Calu3 (cell line): ENCODE results near the gene ELOVL5. TPM values are rescaled to one million over a fixed set of nuclear protein-coding genes. Genes with fewer than 3 reads are reported as not detected.

Experiments used
- BruUV-seq: library from RNA; stranded (reverse); fragments of 400-500 nt; replicated peaks from 2 replicates; lab custom pipeline; 2021; lab: Mats Ljungman, UMichigan
- CTCF ChIA-PET: fragments of 300-600 bp; sonication (Branson Sonifier 250); formaldehyde crosslinking; loops from one replicate; lab custom pipeline; 2022; ENCODE audit warnings: antibody characterized with exemption; lab: Charles Lee
- DNase-seq: peaks from one replicate; pipeline ENCODE4 v3.0.0; 2022
- H3K27ac Mint-ChIP-seq: one replicate; pipeline ENCODE4 v1.8.0; 2022; ENCODE audit warnings: mixed read lengths; ENCODE audit not compliant: unreplicated experiment
- H3K27me3 Mint-ChIP-seq: one replicate; pipeline ENCODE4 v1.8.0; 2022; ENCODE audit warnings: mixed read lengths; ENCODE audit not compliant: unreplicated experiment
- H3K36me3 Mint-ChIP-seq: one replicate; pipeline ENCODE4 v1.8.0; 2022; ENCODE audit warnings: mild to moderate bottlenecking, moderate library complexity, mixed read lengths; ENCODE audit not compliant: insufficient read depth, unreplicated experiment
- H3K4me1 Mint-ChIP-seq: one replicate; pipeline ENCODE4 v1.8.0; 2022; ENCODE audit warnings: mild to moderate bottlenecking, low read depth, mixed read lengths; ENCODE audit not compliant: unreplicated experiment
- H3K4me3 Mint-ChIP-seq: one replicate; pipeline ENCODE4 v1.8.0; 2022; ENCODE audit warnings: mild to moderate bottlenecking, low read depth, moderate library complexity, mixed read lengths; ENCODE audit not compliant: unreplicated experiment
- H3K9me3 Mint-ChIP-seq: one replicate; pipeline ENCODE4 v1.8.0; 2022; ENCODE audit warnings: low read depth, mixed read lengths; ENCODE audit not compliant: unreplicated experiment
- intact Hi-C: fragments of 100-400 bp; cut with micrococcal nuclease; formaldehyde crosslinking; loops from one replicate; pipeline ENCODE4 v1.10.0; 2022; ENCODE audit not compliant: unreplicated experiment
- total RNA-seq: library from RNA; stranded (reverse); gene quantifications from 2 replicates; pipeline ENCODE4 v1.2.3, GENCODE V29; 2022
- TF ChIP-seq, protein P1 (sequence below): fragments of 200-600 bp; IDR thresholded peaks from one replicate; pipeline ENCODE4 v1.8.0; 2022; ENCODE audit warnings: antibody characterized with exemption; ENCODE audit not compliant: unreplicated experiment

Gene ELOVL5
- total RNA-seq, 1 experiment from 2014 or later = 114 TPM

DNA sequence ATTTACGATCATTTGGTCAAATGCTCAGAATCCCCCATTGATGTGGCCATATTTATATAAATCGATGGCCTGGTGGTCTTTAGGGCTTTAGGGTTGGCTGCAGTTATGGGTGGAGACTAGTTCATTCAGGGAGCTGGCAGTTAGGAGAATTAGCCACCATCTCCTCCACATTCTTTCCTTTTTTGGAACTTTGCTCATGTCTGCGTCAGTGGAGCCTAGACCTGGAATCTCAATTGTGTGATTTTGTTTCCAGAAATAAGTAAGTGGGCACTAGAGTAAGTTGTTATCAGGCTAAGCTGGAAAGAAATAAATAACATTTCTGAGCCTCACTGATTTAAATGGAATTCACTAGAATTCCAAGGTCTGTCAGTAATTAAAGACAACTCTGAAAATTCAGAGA, 29.0 kb upstream of the ELOVL5 start:
- intact Hi-C loops = no loop called here
- no peak overlapping the region for H3K4me3 Mint-ChIP-seq
- DNase-seq = no peak
- H3K36me3 Mint-ChIP-seq = no peaks in the 10 kb centered on the region
- H3K4me1 Mint-ChIP-seq = no peaks in the 10 kb centered on the region
- CTCF ChIA-PET = no interaction called here
- no peak overlapping the region for H3K27ac Mint-ChIP-seq
- no peaks in the 10 kb centered on the region for H3K9me3 Mint-ChIP-seq
- TF ChIP-seq, protein P1, sequence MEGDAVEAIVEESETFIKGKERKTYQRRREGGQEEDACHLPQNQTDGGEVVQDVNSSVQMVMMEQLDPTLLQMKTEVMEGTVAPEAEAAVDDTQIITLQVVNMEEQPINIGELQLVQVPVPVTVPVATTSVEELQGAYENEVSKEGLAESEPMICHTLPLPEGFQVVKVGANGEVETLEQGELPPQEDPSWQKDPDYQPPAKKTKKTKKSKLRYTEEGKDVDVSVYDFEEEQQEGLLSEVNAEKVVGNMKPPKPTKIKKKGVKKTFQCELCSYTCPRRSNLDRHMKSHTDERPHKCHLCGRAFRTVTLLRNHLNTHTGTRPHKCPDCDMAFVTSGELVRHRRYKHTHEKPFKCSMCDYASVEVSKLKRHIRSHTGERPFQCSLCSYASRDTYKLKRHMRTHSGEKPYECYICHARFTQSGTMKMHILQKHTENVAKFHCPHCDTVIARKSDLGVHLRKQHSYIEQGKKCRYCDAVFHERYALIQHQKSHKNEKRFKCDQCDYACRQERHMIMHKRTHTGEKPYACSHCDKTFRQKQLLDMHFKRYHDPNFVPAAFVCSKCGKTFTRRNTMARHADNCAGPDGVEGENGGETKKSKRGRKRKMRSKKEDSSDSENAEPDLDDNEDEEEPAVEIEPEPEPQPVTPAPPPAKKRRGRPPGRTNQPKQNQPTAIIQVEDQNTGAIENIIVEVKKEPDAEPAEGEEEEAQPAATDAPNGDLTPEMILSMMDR = no peak
- H3K27me3 Mint-ChIP-seq = peaks cover 19% of the 10 kb centered on the region
- BruUV-seq = no TSS peak

DNA sequence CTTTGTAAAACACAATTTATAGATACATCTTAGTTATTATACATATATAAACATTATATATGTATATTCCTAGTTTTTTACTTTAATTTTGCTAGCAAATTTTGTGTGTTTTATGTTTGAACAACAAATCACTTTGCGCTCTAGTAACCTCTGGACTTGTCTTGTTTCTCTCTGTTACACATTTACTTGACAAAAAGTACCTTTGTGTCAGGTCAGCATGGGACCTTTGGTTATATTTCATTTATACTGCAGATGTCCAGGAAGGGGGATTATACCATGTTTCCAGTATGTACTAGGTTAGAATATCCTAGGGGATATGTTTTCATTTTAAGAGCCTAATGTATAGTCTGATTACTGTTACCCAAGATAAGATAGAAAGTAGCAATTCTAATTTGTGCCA, 28.5 kb upstream of the ELOVL5 start:
- CTCF ChIA-PET = no interaction called here

DNA sequence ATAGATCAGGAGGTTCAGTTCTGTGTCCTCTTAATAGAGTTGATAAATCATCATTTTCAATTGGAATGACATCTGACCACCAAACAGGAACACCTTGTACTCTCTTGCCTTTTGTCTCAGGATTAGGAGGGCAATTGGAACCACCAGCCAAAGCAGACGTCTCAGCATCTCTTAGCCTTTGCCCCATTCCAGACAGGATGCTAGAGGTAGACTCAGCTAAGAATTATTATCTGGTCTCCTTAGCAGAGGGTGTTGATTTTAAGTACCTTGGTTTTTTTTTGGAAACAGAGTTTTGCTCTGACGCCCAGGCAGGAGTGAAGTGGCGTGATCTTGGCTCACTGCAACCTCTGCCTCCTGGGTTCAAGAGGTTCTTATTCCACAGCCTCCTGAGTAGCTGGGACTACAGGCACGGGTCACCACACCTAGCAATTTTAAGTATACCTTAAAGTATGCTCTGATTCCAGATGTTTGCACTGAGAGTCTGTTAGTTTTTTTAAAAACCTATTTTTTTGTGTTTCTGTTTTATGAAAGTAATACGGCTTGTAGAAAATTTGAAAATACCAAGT, 28.0 kb upstream of the ELOVL5 start:
- Mint-ChIP-seq H3K4me1 (no peaks in the 10 kb centered on the region), H3K27ac (no peak overlapping the region), H3K9me3 (no peaks in the 10 kb centered on the region), H3K36me3 (no peaks in the 10 kb centered on the region), H3K27me3 (peaks cover 19% of the 10 kb centered on the region), H3K4me3 (no peak overlapping the region)
- intact Hi-C loops = no loop called here
- no TSS peak for BruUV-seq
- CTCF ChIA-PET = no interaction called here
- DNase-seq = no peak
- TF ChIP-seq, protein P1 = no peak

More for the DNA sequence above, 28.5 kb upstream of the ELOVL5 start:
- TF ChIP-seq, protein P1 = no peak
- no peaks in the 10 kb centered on the region for H3K9me3 Mint-ChIP-seq
- no peaks in the 10 kb centered on the region for H3K36me3 Mint-ChIP-seq
- BruUV-seq = no TSS peak
- H3K4me1 Mint-ChIP-seq = no peaks in the 10 kb centered on the region
- intact Hi-C loops = no loop called here
- no peak overlapping the region for H3K4me3 Mint-ChIP-seq
- no peak overlapping the region for H3K27ac Mint-ChIP-seq
- peaks cover 19% of the 10 kb centered on the region for H3K27me3 Mint-ChIP-seq
- DNase-seq = no peak

DNA sequence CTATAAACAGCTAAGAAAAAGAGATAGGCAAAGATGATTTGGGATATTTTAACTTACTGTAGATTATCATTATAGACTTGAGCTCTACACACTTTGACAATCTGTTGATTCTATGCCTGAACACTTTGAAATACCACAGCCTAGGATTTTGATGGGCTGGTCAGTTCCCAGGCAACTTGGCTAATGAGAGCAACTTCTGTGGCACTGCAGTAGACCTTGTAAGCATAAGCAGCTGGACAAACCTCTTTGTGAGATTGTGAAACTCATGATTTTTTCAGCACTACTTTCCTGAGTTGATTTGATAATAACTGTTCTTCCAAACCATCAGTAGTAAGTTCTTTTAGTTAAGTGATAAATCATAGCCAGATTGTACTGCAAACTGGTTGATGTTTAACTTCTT, 27.1 kb upstream of the ELOVL5 start:
- no peak for DNase-seq
- no TSS peak for BruUV-seq
- H3K27me3 Mint-ChIP-seq = peaks cover 19% of the 10 kb centered on the region
- H3K27ac Mint-ChIP-seq = no peak overlapping the region
- H3K9me3 Mint-ChIP-seq = no peaks in the 10 kb centered on the region
- no peak overlapping the region for H3K4me3 Mint-ChIP-seq
- no peaks in the 10 kb centered on the region for H3K4me1 Mint-ChIP-seq
- H3K36me3 Mint-ChIP-seq = no peaks in the 10 kb centered on the region
- CTCF ChIA-PET = no interaction called here
- intact Hi-C loops = no loop called here
- TF ChIP-seq, protein P1 = no peak
